ENCODE measurements around the gene GULP1.
"Not testable (repeated sequence)": the region's sequence is repeated elsewhere in the genome, so short reads cannot be mapped to it uniquely, and the experiment has no call there.

GULP1 gene

GRCh38 chr2:188293601-188294351, 2.1 kb downstream of the GULP1 start:
- DNase-seq, result no peak

- no peak for DNase-seq
These were observed 2.8 kb downstream of the GULP1 start for GRCh38 chr2:188294352-188294926.

GRCh38 chr2:188295067-188295685, 3.5 kb downstream of the GULP1 start:
- no peak for DNase-seq

GRCh38 chr2:188297978-188298377, 6.3 kb downstream of the GULP1 start:
- no peak for DNase-seq

- DNase-seq, result not testable (repeated sequence)
These were observed 7.3 kb downstream of the GULP1 start for GRCh38 chr2:188298937-188299371.

GRCh38 chr2:188303363-188304031, 11.8 kb downstream of the GULP1 start:
- no peak for DNase-seq

GRCh38 chr2:188305271-188305670, 13.6 kb downstream of the GULP1 start:
- no peak for DNase-seq

- DNase-seq, result no peak
These were observed 14.6 kb downstream of the GULP1 start for GRCh38 chr2:188306271-188306670.

- DNase-seq, result no peak
These were observed 16.2 kb downstream of the GULP1 start for GRCh38 chr2:188307850-188308283.

GRCh38 chr2:188308483-188308882, 16.8 kb downstream of the GULP1 start:
- DNase-seq, result no peak

- DNase-seq, result no peak
These were observed 17.7 kb downstream of the GULP1 start for GRCh38 chr2:188309364-188309763.

- no peak for DNase-seq
These were observed 22.8 kb downstream of the GULP1 start for GRCh38 chr2:188314314-188315054.

GRCh38 chr2:188315750-188316149, 24.1 kb downstream of the GULP1 start:
- DNase-seq, result no peak

- DNase-seq, result no peak
These were observed 24.7 kb downstream of the GULP1 start for GRCh38 chr2:188316342-188316741.

GRCh38 chr2:188316791-188317423, 25.2 kb downstream of the GULP1 start:
- no peak for DNase-seq

- DNase-seq, result no peak
These were observed 26.6 kb downstream of the GULP1 start for GRCh38 chr2:188318161-188318749.

- DNase-seq, result no peak
These were observed 28.2 kb downstream of the GULP1 start for GRCh38 chr2:188319838-188320237.

- DNase-seq, result no peak
These were observed 29.2 kb downstream of the GULP1 start for GRCh38 chr2:188320861-188321260.

GRCh38 chr2:188322569-188323551, 31.2 kb downstream of the GULP1 start:
- DNase-seq, result no peak

GRCh38 chr2:188324067-188324466, 32.4 kb downstream of the GULP1 start:
- DNase-seq, result no peak

GRCh38 chr2:188326290-188326668, 34.6 kb downstream of the GULP1 start:
- DNase-seq, result no peak

Data from NCI-H1417 treated with DMSO at 0.1 percent for 48 hours (cell line).